ENCODE measurements around the gene TULP4.

Gene TULP4

GRCh38 chr6:158498362-158498761 lies 186.1 kb downstream of the TULP4 start:
- H3K4me3 ChIP-seq (ENCODE audit: low read length, poor library complexity, severe bottlenecking), result no peak overlapping the region
- H3K9me2 ChIP-seq (replicated peaks; ENCODE audit: low read depth, low read length), result no peaks in the 10 kb centered on the region
- H3F3A ChIP-seq (ENCODE audit: low read depth), result no peaks in the 10 kb centered on the region
- no peak overlapping the region for H3K4me2 ChIP-seq (ENCODE audit: low read depth, low read length, poor library complexity, severe bottlenecking)
- H3K79me2 ChIP-seq (ENCODE audit: insufficient read depth, low read length), result no peaks in the 10 kb centered on the region
- no peaks in the 10 kb centered on the region for H3K9me3 ChIP-seq (ENCODE audit: insufficient read depth, low read depth, low read length)
- TF ChIP-seq EZH2phosphoT487 (IDR thresholded peaks at IDR 0.05; ENCODE audit: borderline replicate concordance), result no peak
- TF ChIP-seq CTCF (conservative IDR thresholded peaks at IDR 0.05; ENCODE audit: low read length), result no peak
- H2AFZ ChIP-seq (ENCODE audit: low read length), result no peak overlapping the region
- no peak overlapping the region for H3K9ac ChIP-seq (ENCODE audit: low read depth, low read length, poor library complexity, severe bottlenecking)
- H3K4me1 ChIP-seq (ENCODE audit: insufficient read depth, low read length, poor library complexity, severe bottlenecking), result no peaks in the 10 kb centered on the region
- no peaks in the 10 kb centered on the region for H4K20me1 ChIP-seq (ENCODE audit: insufficient read depth, low read length, poor library complexity, severe bottlenecking)
- H3K27me3 ChIP-seq (ENCODE audit: insufficient read depth, low read length, poor library complexity, severe bottlenecking), result no peaks in the 10 kb centered on the region
- H3K36me3 ChIP-seq (ENCODE audit: insufficient read depth, low read length), result no peaks in the 10 kb centered on the region

- no peaks in the 10 kb centered on the region for H4K20me1 ChIP-seq (ENCODE audit: insufficient read depth, low read length, poor library complexity, severe bottlenecking)
- H3F3A ChIP-seq (ENCODE audit: low read depth), result no peaks in the 10 kb centered on the region
- H3K27me3 ChIP-seq (ENCODE audit: insufficient read depth, low read length, poor library complexity, severe bottlenecking), result no peaks in the 10 kb centered on the region
- no peak overlapping the region for H3K4me2 ChIP-seq (ENCODE audit: low read depth, low read length, poor library complexity, severe bottlenecking)
- H3K36me3 ChIP-seq (ENCODE audit: insufficient read depth, low read length), result no peaks in the 10 kb centered on the region
- H2AFZ ChIP-seq (ENCODE audit: low read length), result no peak overlapping the region
- H3K9me3 ChIP-seq (ENCODE audit: insufficient read depth, low read depth, low read length), result no peaks in the 10 kb centered on the region
- no peak for TF ChIP-seq EZH2phosphoT487 (IDR thresholded peaks at IDR 0.05; ENCODE audit: borderline replicate concordance)
- no peak for TF ChIP-seq CTCF (conservative IDR thresholded peaks at IDR 0.05; ENCODE audit: low read length)
- H3K9me2 ChIP-seq (replicated peaks; ENCODE audit: low read depth, low read length), result no peaks in the 10 kb centered on the region
- H3K4me3 ChIP-seq (ENCODE audit: low read length, poor library complexity, severe bottlenecking), result no peak overlapping the region
- H3K4me1 ChIP-seq (ENCODE audit: insufficient read depth, low read length, poor library complexity, severe bottlenecking), result no peaks in the 10 kb centered on the region
- no peak overlapping the region for H3K9ac ChIP-seq (ENCODE audit: low read depth, low read length, poor library complexity, severe bottlenecking)
- no peaks in the 10 kb centered on the region for H3K79me2 ChIP-seq (ENCODE audit: insufficient read depth, low read length)
Observed at GRCh38 chr6:158499601-158500000, 187.3 kb downstream of the TULP4 start.

GRCh38 chr6:158500016-158500735 lies 187.9 kb downstream of the TULP4 start:
- TF ChIP-seq CTCF (conservative IDR thresholded peaks at IDR 0.05; ENCODE audit: low read length) (no peak), EZH2phosphoT487 (IDR thresholded peaks at IDR 0.05; ENCODE audit: borderline replicate concordance) (no peak)
- Histone ChIP-seq H4K20me1 (ENCODE audit: insufficient read depth, low read length, poor library complexity, severe bottlenecking) (no peaks in the 10 kb centered on the region), H3K4me2 (ENCODE audit: low read depth, low read length, poor library complexity, severe bottlenecking) (no peak overlapping the region), H3K27me3 (ENCODE audit: insufficient read depth, low read length, poor library complexity, severe bottlenecking) (no peaks in the 10 kb centered on the region), H3F3A (ENCODE audit: low read depth) (no peaks in the 10 kb centered on the region), H3K9me2 (replicated peaks; ENCODE audit: low read depth, low read length) (no peaks in the 10 kb centered on the region), H3K4me3 (ENCODE audit: low read length, poor library complexity, severe bottlenecking) (no peak overlapping the region), H2AFZ (ENCODE audit: low read length) (no peak overlapping the region), H3K79me2 (ENCODE audit: insufficient read depth, low read length) (no peaks in the 10 kb centered on the region), H3K9ac (ENCODE audit: low read depth, low read length, poor library complexity, severe bottlenecking) (no peak overlapping the region), H3K4me1 (ENCODE audit: insufficient read depth, low read length, poor library complexity, severe bottlenecking) (no peaks in the 10 kb centered on the region), H3K36me3 (ENCODE audit: insufficient read depth, low read length) (no peaks in the 10 kb centered on the region), H3K9me3 (ENCODE audit: insufficient read depth, low read depth, low read length) (no peaks in the 10 kb centered on the region)

Data from Loucy (cell line).